ENCODE measurements around the gene ZSWIM3. TPM values are rescaled to one million over a fixed set of nuclear protein-coding genes. Genes with fewer than 3 reads are reported as not detected.

The ZSWIM3 gene
- total RNA-seq, 1 donor from 2014 or later = 5.9 TPM

Other genes starting within 250 kb of the ZSWIM3 start
- gene WFDC10A, start 227.9 kb upstream of the ZSWIM3 start, total RNA-seq = not detected in 2 replicates
- not detected in 2 replicates for gene WFDC9, start 226.3 kb upstream of the ZSWIM3 start, total RNA-seq
- not detected in 2 replicates for gene WFDC11, start 187.4 kb upstream of the ZSWIM3 start, total RNA-seq
- not detected in 2 replicates for gene WFDC13, start 155.6 kb upstream of the ZSWIM3 start, total RNA-seq
- gene WFDC10B, start 152.6 kb upstream of the ZSWIM3 start, total RNA-seq = not detected in 2 replicates
- gene SPINT4, start 135.3 kb upstream of the ZSWIM3 start, total RNA-seq = not detected in 2 replicates
- 0.50 and 3.5 TPM in 2 replicates for gene WFDC3, start 65.7 kb upstream of the ZSWIM3 start, total RNA-seq
- gene DNTTIP1, start 65.7 kb upstream of the ZSWIM3 start, total RNA-seq = 13.3 and 14.2 TPM in 2 replicates
- gene UBE2C, start 45.0 kb upstream of the ZSWIM3 start, total RNA-seq = 0.75 and 16.7 TPM in 2 replicates
- not detected in 2 replicates for gene TNNC2, start 30.3 kb upstream of the ZSWIM3 start, total RNA-seq
- gene SNX21, start 23.8 kb upstream of the ZSWIM3 start, total RNA-seq = 26.9 and 32.1 TPM in 2 replicates
- 32.1 and 35.7 TPM in 2 replicates for gene ACOT8, start 222 bp upstream of the ZSWIM3 start, total RNA-seq
- gene ZSWIM1, start 23.6 kb downstream of the ZSWIM3 start, total RNA-seq = 3.6 and 6.9 TPM in 2 replicates
- 0.85 and 1.0 TPM in 2 replicates for gene SPATA25, start 30.0 kb downstream of the ZSWIM3 start, total RNA-seq
- gene NEURL2, start 33.6 kb downstream of the ZSWIM3 start, total RNA-seq = 3.0 and 3.3 TPM in 2 replicates
- gene CTSA, start 33.7 kb downstream of the ZSWIM3 start, total RNA-seq = 20.7 and 64.2 TPM in 2 replicates
- gene PLTP, start 54.5 kb downstream of the ZSWIM3 start, total RNA-seq = 10.4 and 32.1 TPM in 2 replicates
- 7.1 and 19.4 TPM in 2 replicates for gene PCIF1, start 77.1 kb downstream of the ZSWIM3 start, total RNA-seq
- 11.1 and 16.1 TPM in 2 replicates for gene ZNF335, start 114.6 kb downstream of the ZSWIM3 start, total RNA-seq
- 0.87 TPM in 1 of 2 replicates, not detected in the other for gene MMP9, start 151.3 kb downstream of the ZSWIM3 start, total RNA-seq
- gene SLC12A5, start 171.6 kb downstream of the ZSWIM3 start, total RNA-seq = 0.17 and 0.55 TPM in 2 replicates
- 6.1 and 25.3 TPM in 2 replicates for gene NCOA5, start 232.3 kb downstream of the ZSWIM3 start, total RNA-seq